ENCODE results near the gene VAMP2.

Gene VAMP2

GRCh38 chr17:8188263-8188839 lies 25.6 kb upstream of the VAMP2 start:
- H3K27ac ChIP-seq (ENCODE audit: low read length): no peak overlapping the region
- no peaks in the 10 kb centered on the region for H3K9me3 ChIP-seq (ENCODE audit: insufficient read depth, low read depth, low read length)
- peak overlapping the region; percentile 2; the same call in 1 of the 2 replicates for H3K9ac ChIP-seq (ENCODE audit: low read depth, low read length)
- H3K4me1 ChIP-seq (ENCODE audit: insufficient read depth, low read length): peaks cover 18% of the 10 kb centered on the region; the same call in 1 of the 2 replicates
- peak overlapping the region; percentile 80 for H3K4me3 ChIP-seq (ENCODE audit: low read length)
- H3K36me3 ChIP-seq (ENCODE audit: insufficient read depth, low read depth, low read length): no peaks in the 10 kb centered on the region
- H3K27me3 ChIP-seq (ENCODE audit: insufficient read depth, low read length): peaks cover 18% of the 10 kb centered on the region

GRCh38 chr17:8187517-8188262 lies 24.9 kb upstream of the VAMP2 start:
- peak overlapping the region; percentile 80 for H3K4me3 ChIP-seq (ENCODE audit: low read length)
- no peak overlapping the region for H3K27ac ChIP-seq (ENCODE audit: low read length)
- no peaks in the 10 kb centered on the region for H3K9me3 ChIP-seq (ENCODE audit: insufficient read depth, low read depth, low read length)
- H3K27me3 ChIP-seq (ENCODE audit: insufficient read depth, low read length): peaks cover 18% of the 10 kb centered on the region
- H3K36me3 ChIP-seq (ENCODE audit: insufficient read depth, low read depth, low read length): no peaks in the 10 kb centered on the region
- H3K4me1 ChIP-seq (ENCODE audit: insufficient read depth, low read length): peaks cover 17% of the 10 kb centered on the region; the same call in 1 of the 2 replicates
- peak overlapping the region; percentile 53; the same call in 1 of the 2 replicates for H3K9ac ChIP-seq (ENCODE audit: low read depth, low read length)

GRCh38 chr17:8186787-8187516 lies 24.2 kb upstream of the VAMP2 start:
- H3K36me3 ChIP-seq (ENCODE audit: insufficient read depth, low read depth, low read length): no peaks in the 10 kb centered on the region
- peaks cover 18% of the 10 kb centered on the region for H3K27me3 ChIP-seq (ENCODE audit: insufficient read depth, low read length)
- H3K4me3 ChIP-seq (ENCODE audit: low read length): peak overlapping the region; percentile 80
- no peak overlapping the region for H3K27ac ChIP-seq (ENCODE audit: low read length)
- peak overlapping the region; percentile 82; the same call in 1 of the 2 replicates for H3K9ac ChIP-seq (ENCODE audit: low read depth, low read length)
- H3K4me1 ChIP-seq (ENCODE audit: insufficient read depth, low read length): peaks cover 15% of the 10 kb centered on the region; the same call in 1 of the 2 replicates
- no peaks in the 10 kb centered on the region for H3K9me3 ChIP-seq (ENCODE audit: insufficient read depth, low read depth, low read length)

GRCh38 chr17:8186446-8186786 lies 23.7 kb upstream of the VAMP2 start:
- no peaks in the 10 kb centered on the region for H3K36me3 ChIP-seq (ENCODE audit: insufficient read depth, low read depth, low read length)
- peak overlapping the region; percentile 82; the same call in 1 of the 2 replicates for H3K9ac ChIP-seq (ENCODE audit: low read depth, low read length)
- H3K4me3 ChIP-seq (ENCODE audit: low read length): peak overlapping the region; percentile 80
- H3K27ac ChIP-seq (ENCODE audit: low read length): no peak overlapping the region
- H3K27me3 ChIP-seq (ENCODE audit: insufficient read depth, low read length): peaks cover 18% of the 10 kb centered on the region
- H3K4me1 ChIP-seq (ENCODE audit: insufficient read depth, low read length): peaks cover 12% of the 10 kb centered on the region; the same call in 1 of the 2 replicates
- H3K9me3 ChIP-seq (ENCODE audit: insufficient read depth, low read depth, low read length): no peaks in the 10 kb centered on the region

GRCh38 chr17:8185582-8186445 lies 23.1 kb upstream of the VAMP2 start:
- Histone ChIP-seq H3K9me3 (ENCODE audit: insufficient read depth, low read depth, low read length) (no peaks in the 10 kb centered on the region), H3K36me3 (ENCODE audit: insufficient read depth, low read depth, low read length) (no peaks in the 10 kb centered on the region), H3K4me1 (ENCODE audit: insufficient read depth, low read length) (peaks cover 12% of the 10 kb centered on the region; the same call in 1 of the 2 replicates), H3K27ac (ENCODE audit: low read length) (no peak overlapping the region), H3K27me3 (ENCODE audit: insufficient read depth, low read length) (peaks cover 18% of the 10 kb centered on the region), H3K9ac (ENCODE audit: low read depth, low read length) (peak overlapping the region; percentile 82; the same call in 1 of the 2 replicates), H3K4me3 (ENCODE audit: low read length) (peak overlapping the region; percentile 80)

- Histone ChIP-seq H3K27me3 (ENCODE audit: insufficient read depth, low read length) (no peaks in the 10 kb centered on the region), H3K27ac (ENCODE audit: low read length) (peak overlapping the region; percentile 52), H3K4me3 (ENCODE audit: low read length) (peak overlapping the region; percentile 85), H3K9me3 (ENCODE audit: insufficient read depth, low read depth, low read length) (no peaks in the 10 kb centered on the region), H3K36me3 (ENCODE audit: insufficient read depth, low read depth, low read length) (no peaks in the 10 kb centered on the region), H3K4me1 (ENCODE audit: insufficient read depth, low read length) (peaks cover 8% of the 10 kb centered on the region; the same call in 1 of the 2 replicates), H3K9ac (ENCODE audit: low read depth, low read length) (peak overlapping the region; percentile 89; the same call in 1 of the 2 replicates)
These were observed 14.4 kb upstream of the VAMP2 start for GRCh38 chr17:8176998-8177731.

GRCh38 chr17:8176197-8176940 lies 13.6 kb upstream of the VAMP2 start, which contains the start of gene TMEM107:
Gene TMEM107, minus strand, starts transcription at chr17:8176380. Its CDS starts 94 bp downstream, at chr17:8176286.
- Histone ChIP-seq H3K4me3 (ENCODE audit: low read length) (peak within 1 kb of the TSS; percentile 85), H3K27ac (ENCODE audit: low read length) (peak within 1 kb of the TSS; percentile 52), H3K36me3 (ENCODE audit: insufficient read depth, low read depth, low read length) (no peaks in the 10 kb centered on the region), H3K9me3 (ENCODE audit: insufficient read depth, low read depth, low read length) (no peaks in the 10 kb centered on the region), H3K9ac (ENCODE audit: low read depth, low read length) (peak within 1 kb of the TSS; percentile 89), H3K4me1 (ENCODE audit: insufficient read depth, low read length) (peaks cover 8% of the 10 kb centered on the region; the same call in 1 of the 2 replicates), H3K27me3 (ENCODE audit: insufficient read depth, low read length) (no peaks in the 10 kb centered on the region)

- H3K9me3 ChIP-seq (ENCODE audit: insufficient read depth, low read depth, low read length): no peaks in the 10 kb centered on the region
- peak overlapping the region; percentile 85 for H3K4me3 ChIP-seq (ENCODE audit: low read length)
These were observed 13.0 kb upstream of the VAMP2 start for GRCh38 chr17:8175795-8176196.

GRCh38 chr17:8173871-8174322 lies 11.1 kb upstream of the VAMP2 start:
- H3K9ac ChIP-seq (ENCODE audit: low read depth, low read length): peak overlapping the region; percentile 92
- no peaks in the 10 kb centered on the region for H3K36me3 ChIP-seq (ENCODE audit: insufficient read depth, low read depth, low read length)
- H3K4me1 ChIP-seq (ENCODE audit: insufficient read depth, low read length): peaks cover 8% of the 10 kb centered on the region; the same call in 1 of the 2 replicates
- H3K27me3 ChIP-seq (ENCODE audit: insufficient read depth, low read length): no peaks in the 10 kb centered on the region
- H3K4me3 ChIP-seq (ENCODE audit: low read length): peak overlapping the region; percentile 79
- no peaks in the 10 kb centered on the region for H3K9me3 ChIP-seq (ENCODE audit: insufficient read depth, low read depth, low read length)
- H3K27ac ChIP-seq (ENCODE audit: low read length): peak overlapping the region; percentile 89

More at GRCh38 chr17:8175795-8176196, 13.0 kb upstream of the VAMP2 start:
- Histone ChIP-seq H3K9ac (ENCODE audit: low read depth, low read length) (peak overlapping the region; percentile 74; the same call in 1 of the 2 replicates), H3K27me3 (ENCODE audit: insufficient read depth, low read length) (no peaks in the 10 kb centered on the region), H3K27ac (ENCODE audit: low read length) (no peak overlapping the region), H3K36me3 (ENCODE audit: insufficient read depth, low read depth, low read length) (no peaks in the 10 kb centered on the region), H3K4me1 (ENCODE audit: insufficient read depth, low read length) (peaks cover 8% of the 10 kb centered on the region; the same call in 1 of the 2 replicates)
